COLO829 (cell line): ENCODE results near the gene PHKA1.
A peak's percentile ranks its signal among the peaks of the same experiment; 100 is the strongest.
"Not testable (repeated sequence)": the region's sequence is repeated elsewhere in the genome, so short reads cannot be mapped to it uniquely, and the experiment has no call there.

Experiments
- DNase-seq: peaks from one replicate; pipeline ENCODE4 v3.0.0; 2012; ENCODE audit warnings: low spot score

PHKA1 gene

GRCh38 chrX:72572248-72573157 is 141.6 kb downstream of the PHKA1 start, which contains the start of gene HDAC8:
TSS of gene HDAC8 (minus strand) at chrX:72572843. CDS start at chrX:72572761, 82 bp downstream.
- peak; percentile 53 for DNase-seq

GRCh38 chrX:72569786-72570185 is 144.3 kb downstream of the PHKA1 start:
- no peak for DNase-seq

- no peak for DNase-seq
These were observed 145.6 kb downstream of the PHKA1 start for GRCh38 chrX:72568406-72569092.

DNA sequence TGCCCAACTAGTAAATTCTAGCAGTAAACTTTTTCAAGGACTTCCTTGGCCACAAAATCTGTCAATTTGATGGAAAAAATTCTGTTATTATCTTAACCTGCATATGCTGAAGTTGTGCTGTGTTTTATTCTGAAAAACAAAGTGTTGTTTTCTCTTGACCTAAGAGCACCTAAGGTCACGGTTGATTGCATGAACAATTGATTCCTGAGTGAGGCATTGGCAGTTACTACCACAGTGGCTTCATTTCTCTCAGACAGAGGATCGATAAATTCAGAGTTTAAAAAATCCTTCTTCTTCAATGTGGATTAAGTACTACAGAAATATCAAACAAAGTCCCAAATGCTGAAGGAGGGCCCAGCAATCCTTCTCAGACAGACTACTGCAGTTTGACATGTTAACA is 147.7 kb downstream of the PHKA1 start:
- DNase-seq, result no peak

- DNase-seq, result not testable (repeated sequence)
These were observed 154.5 kb downstream of the PHKA1 start for GRCh38 chrX:72559655-72560054.

GRCh38 chrX:72554448-72555140 is 159.5 kb downstream of the PHKA1 start:
- DNase-seq, result no peak

DNA sequence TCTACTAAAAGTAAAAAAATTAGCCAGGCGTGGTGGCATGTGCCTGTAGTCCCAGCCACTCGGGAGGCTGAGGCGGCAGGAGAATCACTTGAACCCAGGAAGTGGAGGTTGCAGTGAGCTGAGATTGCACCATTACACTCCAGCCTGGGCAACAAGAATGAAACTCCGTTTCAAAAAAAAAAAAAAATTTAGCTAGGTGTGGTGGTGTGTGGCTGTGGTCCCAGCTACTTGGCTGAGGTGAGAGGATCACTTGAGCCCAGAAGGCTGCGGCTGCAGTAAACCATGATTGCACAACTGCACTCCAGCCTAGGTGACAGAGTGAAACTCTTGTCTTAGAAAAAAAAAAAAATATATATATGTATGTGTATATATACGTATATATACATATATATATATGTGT is 161.7 kb downstream of the PHKA1 start:
- DNase-seq, result not testable (repeated sequence)

DNA sequence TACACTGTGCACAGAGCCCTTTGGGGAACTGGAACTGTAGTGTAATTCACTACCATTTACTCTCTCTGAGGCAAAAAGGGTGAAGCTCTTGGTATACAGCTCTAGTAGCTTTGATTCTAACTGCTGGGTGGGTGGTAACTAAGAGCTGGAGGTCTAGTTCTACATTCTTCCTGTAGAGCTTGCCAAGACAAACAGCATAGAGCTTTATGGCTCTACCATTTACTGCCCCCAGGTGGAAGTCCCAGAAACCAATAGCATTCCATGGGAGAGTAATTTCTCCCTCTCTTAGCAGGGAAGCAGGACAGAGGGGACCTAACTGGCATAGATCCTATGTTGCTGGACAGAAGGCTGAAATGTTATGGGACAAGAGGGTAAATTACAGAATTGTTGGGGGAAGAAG is 168.1 kb downstream of the PHKA1 start:
- DNase-seq, result peak; percentile 4

- DNase-seq, result peak; percentile 40
These were observed 173.8 kb downstream of the PHKA1 start for GRCh38 chrX:72540318-72540717.

DNA sequence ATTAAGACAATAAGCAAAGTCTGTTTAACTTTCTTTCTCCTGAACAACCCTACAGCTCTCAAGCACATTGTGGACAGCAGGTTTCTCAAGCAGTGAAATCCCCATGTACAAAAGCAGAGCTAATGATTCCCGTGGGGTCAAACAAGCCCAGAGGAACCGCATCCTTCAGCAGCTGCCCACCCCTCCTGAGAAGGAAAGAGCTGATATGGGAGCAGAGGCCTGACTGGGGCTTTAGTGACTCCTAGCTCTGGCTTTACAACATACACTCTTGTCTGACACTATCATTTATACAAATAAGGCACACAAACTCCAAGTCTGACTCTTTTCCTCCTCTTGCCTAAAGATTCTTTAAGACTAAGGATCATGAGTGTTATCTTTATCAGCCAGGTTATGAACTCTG is 174.3 kb downstream of the PHKA1 start:
- DNase-seq, result peak; percentile 8

- DNase-seq, result no peak
These were observed 177.6 kb downstream of the PHKA1 start for GRCh38 chrX:72536542-72536941.

DNA sequence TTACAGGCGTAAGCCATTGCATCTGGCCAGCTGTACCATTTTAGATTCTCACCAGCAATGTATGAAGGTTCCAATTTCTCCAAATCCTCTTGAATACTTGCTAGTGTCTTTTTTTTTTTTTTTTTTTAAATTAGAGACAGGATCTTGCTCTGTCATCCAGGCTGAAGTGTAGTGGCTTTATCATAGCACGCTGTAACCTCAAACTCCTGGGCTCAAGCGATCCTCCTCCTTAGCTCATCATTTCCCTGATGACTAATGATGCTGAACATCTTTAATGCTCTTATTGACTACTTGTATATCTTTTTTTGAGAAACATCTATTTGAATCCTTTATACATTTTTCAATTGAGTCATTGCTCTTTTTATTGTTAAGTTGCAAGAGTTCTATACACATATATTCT is 181.7 kb downstream of the PHKA1 start:
- no peak for DNase-seq
